Measurements from ENCODE around the gene GNB1.

DNA sequence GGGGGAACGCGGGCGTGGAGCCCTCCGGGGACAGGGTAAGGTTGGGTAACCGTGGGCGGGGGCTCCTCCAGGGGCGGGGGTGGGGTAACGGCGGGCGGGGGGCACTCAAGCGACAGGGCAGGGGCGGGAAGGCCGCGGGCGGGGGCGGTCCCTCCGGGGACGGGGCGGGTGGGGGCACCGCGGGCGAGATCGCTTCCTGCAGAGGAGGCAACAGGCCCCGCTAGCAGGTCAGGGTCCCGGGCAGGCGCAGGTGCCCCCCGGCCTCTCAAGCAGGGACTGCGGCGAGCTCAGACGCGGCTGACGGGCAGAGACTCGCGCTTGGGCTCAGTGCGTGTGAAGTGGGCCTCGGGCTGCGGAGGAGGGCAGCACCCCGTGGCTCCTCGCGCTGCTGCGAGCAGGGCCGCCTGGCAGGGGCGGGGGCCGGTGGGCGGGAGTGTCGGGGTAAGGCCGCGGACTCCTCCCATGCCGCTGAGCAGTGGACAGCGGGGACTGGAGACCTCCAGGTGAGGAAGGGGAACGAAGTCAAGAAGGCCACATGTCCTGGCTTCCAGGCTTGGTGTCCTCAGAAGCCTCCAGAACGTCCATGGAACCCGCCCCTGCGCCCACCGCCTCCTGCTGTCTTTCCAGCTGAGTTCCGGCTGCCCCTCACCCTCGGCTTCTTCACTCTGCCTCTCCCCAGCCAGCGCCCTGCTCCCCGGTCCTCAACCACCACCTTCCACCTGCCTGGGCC is 627 bp upstream of the GNB1 start:
- TF ChIP-seq, protein P1, sequence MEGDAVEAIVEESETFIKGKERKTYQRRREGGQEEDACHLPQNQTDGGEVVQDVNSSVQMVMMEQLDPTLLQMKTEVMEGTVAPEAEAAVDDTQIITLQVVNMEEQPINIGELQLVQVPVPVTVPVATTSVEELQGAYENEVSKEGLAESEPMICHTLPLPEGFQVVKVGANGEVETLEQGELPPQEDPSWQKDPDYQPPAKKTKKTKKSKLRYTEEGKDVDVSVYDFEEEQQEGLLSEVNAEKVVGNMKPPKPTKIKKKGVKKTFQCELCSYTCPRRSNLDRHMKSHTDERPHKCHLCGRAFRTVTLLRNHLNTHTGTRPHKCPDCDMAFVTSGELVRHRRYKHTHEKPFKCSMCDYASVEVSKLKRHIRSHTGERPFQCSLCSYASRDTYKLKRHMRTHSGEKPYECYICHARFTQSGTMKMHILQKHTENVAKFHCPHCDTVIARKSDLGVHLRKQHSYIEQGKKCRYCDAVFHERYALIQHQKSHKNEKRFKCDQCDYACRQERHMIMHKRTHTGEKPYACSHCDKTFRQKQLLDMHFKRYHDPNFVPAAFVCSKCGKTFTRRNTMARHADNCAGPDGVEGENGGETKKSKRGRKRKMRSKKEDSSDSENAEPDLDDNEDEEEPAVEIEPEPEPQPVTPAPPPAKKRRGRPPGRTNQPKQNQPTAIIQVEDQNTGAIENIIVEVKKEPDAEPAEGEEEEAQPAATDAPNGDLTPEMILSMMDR (IDR thresholded peaks at IDR 0.05): no peak
- TF ChIP-seq, protein P2, sequence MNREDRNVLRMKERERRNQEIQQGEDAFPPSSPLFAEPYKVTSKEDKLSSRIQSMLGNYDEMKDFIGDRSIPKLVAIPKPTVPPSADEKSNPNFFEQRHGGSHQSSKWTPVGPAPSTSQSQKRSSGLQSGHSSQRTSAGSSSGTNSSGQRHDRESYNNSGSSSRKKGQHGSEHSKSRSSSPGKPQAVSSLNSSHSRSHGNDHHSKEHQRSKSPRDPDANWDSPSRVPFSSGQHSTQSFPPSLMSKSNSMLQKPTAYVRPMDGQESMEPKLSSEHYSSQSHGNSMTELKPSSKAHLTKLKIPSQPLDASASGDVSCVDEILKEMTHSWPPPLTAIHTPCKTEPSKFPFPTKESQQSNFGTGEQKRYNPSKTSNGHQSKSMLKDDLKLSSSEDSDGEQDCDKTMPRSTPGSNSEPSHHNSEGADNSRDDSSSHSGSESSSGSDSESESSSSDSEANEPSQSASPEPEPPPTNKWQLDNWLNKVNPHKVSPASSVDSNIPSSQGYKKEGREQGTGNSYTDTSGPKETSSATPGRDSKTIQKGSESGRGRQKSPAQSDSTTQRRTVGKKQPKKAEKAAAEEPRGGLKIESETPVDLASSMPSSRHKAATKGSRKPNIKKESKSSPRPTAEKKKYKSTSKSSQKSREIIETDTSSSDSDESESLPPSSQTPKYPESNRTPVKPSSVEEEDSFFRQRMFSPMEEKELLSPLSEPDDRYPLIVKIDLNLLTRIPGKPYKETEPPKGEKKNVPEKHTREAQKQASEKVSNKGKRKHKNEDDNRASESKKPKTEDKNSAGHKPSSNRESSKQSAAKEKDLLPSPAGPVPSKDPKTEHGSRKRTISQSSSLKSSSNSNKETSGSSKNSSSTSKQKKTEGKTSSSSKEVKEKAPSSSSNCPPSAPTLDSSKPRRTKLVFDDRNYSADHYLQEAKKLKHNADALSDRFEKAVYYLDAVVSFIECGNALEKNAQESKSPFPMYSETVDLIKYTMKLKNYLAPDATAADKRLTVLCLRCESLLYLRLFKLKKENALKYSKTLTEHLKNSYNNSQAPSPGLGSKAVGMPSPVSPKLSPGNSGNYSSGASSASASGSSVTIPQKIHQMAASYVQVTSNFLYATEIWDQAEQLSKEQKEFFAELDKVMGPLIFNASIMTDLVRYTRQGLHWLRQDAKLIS (CRISPR knock-in tag; IDR thresholded peaks at IDR 0.05; ENCODE audit: borderline replicate concordance): no peak
- TF ChIP-seq ZNF317 (CRISPR knock-in tag; IDR thresholded peaks at IDR 0.05; ENCODE audit: borderline replicate concordance, low read depth): no peak
- TF ChIP-seq, protein P3, sequence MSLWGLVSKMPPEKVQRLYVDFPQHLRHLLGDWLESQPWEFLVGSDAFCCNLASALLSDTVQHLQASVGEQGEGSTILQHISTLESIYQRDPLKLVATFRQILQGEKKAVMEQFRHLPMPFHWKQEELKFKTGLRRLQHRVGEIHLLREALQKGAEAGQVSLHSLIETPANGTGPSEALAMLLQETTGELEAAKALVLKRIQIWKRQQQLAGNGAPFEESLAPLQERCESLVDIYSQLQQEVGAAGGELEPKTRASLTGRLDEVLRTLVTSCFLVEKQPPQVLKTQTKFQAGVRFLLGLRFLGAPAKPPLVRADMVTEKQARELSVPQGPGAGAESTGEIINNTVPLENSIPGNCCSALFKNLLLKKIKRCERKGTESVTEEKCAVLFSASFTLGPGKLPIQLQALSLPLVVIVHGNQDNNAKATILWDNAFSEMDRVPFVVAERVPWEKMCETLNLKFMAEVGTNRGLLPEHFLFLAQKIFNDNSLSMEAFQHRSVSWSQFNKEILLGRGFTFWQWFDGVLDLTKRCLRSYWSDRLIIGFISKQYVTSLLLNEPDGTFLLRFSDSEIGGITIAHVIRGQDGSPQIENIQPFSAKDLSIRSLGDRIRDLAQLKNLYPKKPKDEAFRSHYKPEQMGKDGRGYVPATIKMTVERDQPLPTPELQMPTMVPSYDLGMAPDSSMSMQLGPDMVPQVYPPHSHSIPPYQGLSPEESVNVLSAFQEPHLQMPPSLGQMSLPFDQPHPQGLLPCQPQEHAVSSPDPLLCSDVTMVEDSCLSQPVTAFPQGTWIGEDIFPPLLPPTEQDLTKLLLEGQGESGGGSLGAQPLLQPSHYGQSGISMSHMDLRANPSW (CRISPR knock-in tag; conservative IDR thresholded peaks at IDR 0.05; ENCODE audit: low read depth): no peak
- no peak for TF ChIP-seq MXD4 (CRISPR knock-in tag; IDR thresholded peaks at IDR 0.05; ENCODE audit: borderline replicate concordance)
- TF ChIP-seq, protein P4, sequence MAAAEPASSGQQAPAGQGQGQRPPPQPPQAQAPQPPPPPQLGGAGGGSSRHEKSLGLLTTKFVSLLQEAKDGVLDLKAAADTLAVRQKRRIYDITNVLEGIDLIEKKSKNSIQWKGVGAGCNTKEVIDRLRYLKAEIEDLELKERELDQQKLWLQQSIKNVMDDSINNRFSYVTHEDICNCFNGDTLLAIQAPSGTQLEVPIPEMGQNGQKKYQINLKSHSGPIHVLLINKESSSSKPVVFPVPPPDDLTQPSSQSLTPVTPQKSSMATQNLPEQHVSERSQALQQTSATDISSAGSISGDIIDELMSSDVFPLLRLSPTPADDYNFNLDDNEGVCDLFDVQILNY (CRISPR knock-in tag; IDR thresholded peaks at IDR 0.05): peak; percentile 18; the same call in 1 of the 2 replicates
- TF ChIP-seq IRF2 (CRISPR knock-in tag; IDR thresholded peaks at IDR 0.05; ENCODE audit: borderline replicate concordance, low read depth): no peak
- TF ChIP-seq, protein P5, sequence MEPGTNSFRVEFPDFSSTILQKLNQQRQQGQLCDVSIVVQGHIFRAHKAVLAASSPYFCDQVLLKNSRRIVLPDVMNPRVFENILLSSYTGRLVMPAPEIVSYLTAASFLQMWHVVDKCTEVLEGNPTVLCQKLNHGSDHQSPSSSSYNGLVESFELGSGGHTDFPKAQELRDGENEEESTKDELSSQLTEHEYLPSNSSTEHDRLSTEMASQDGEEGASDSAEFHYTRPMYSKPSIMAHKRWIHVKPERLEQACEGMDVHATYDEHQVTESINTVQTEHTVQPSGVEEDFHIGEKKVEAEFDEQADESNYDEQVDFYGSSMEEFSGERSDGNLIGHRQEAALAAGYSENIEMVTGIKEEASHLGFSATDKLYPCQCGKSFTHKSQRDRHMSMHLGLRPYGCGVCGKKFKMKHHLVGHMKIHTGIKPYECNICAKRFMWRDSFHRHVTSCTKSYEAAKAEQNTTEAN (CRISPR knock-in tag; IDR thresholded peaks at IDR 0.05): 0 out of 2 replicates have a peak, but pooled peaks have one; percentile 36

All from WTC11 (cell line).